Endometrial microvascular endothelial cells (primary cell): ENCODE measurements around the gene RPRD1A. TPM values are rescaled to one million over a fixed set of nuclear protein-coding genes. Genes with fewer than 3 reads are reported as not detected.
"Not testable (repeated sequence)": the region's sequence is repeated elsewhere in the genome, so short reads cannot be mapped to it uniquely, and the experiment has no call there.

Experiments
- in situ Hi-C: cut with HindIII; loops from 2 replicates; pipeline ENCODE4 v1.10.0; 2017; ENCODE audit warnings: low sequenced_read_pairs, low pct_unique_long_range_greater_than_20kb; ENCODE audit errors: inconsistent ontology term
- total RNA-seq: library from RNA; depleted of rRNA; stranded (reverse); fragments of >200 nt; gene quantifications from one replicate; pipeline ENCODE4 v1.2.3, GENCODE V29; 2015; ENCODE audit errors: inconsistent ontology term

RPRD1A gene, protein sequence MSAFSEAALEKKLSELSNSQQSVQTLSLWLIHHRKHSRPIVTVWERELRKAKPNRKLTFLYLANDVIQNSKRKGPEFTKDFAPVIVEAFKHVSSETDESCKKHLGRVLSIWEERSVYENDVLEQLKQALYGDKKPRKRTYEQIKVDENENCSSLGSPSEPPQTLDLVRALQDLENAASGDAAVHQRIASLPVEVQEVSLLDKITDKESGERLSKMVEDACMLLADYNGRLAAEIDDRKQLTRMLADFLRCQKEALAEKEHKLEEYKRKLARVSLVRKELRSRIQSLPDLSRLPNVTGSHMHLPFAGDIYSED
- total RNA-seq, result 44.2 TPM

DNA sequence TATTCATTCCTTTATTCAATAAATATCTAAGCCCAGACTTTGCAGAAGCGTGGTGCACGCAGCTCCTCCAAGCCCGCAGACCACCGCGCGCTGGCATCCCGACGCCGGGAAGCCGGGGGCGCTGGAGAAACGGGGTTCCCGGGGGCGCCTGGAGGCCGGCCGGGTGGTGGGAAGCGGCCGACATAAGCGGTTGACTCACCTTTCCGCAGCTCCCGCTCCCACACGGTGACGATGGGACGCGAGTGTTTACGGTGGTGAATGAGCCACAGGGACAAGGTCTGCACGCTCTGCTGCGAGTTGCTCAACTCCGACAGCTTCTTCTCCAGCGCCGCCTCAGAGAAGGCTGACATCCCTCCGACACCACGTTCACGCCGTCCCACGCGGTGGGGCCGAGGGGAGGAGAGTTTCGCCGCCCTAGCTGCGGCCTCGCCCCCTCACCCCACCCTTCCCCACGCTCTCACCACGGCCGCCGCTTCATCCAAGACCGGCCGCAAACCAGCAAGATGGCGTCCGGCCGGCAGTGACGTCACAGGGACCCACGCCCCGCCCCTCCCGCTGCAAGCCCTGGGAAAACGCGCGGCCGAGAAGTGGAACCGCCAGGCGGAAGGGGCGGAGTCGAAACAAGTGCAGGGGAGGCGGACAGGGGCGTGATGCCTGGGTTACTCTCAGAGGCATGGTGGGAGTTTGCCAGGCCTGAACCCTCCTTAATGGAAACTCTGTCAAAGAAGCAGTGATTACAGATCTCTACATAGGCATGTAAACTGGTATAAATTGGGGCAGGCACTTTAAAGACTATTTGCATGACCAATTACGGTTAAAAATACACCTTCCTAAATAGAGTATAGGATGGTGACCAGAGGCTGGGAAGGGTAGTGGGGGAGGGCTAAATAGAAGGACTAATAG is at the start of gene RPRD1A:
Gene RPRD1A (minus strand): TSS at position 505 of the 903 bp plus-strand sequence. CDS start 155 bp downstream, at position 350.
- in situ Hi-C loops, result no loop called here

DNA sequence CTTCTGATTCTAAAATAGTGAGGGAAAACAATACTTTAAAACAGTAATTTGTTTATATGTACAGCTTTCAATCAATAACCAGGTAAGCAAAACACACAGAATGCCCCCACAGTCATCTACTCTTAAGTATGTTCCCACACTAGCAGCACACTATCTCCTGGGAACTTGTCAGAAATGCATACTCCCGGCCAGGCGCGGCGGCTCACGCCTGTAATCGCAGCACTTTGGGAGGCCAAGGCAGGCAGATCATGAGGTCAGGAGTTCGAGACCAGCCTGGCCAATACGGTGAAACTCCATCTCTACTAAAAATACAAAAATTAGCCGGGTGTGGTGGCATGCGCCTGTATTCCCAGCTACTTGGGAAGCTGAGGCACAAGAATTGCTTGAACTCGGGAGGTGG is 49.4 kb upstream of the RPRD1A start:
- in situ Hi-C loops, result not testable (repeated sequence)

DNA sequence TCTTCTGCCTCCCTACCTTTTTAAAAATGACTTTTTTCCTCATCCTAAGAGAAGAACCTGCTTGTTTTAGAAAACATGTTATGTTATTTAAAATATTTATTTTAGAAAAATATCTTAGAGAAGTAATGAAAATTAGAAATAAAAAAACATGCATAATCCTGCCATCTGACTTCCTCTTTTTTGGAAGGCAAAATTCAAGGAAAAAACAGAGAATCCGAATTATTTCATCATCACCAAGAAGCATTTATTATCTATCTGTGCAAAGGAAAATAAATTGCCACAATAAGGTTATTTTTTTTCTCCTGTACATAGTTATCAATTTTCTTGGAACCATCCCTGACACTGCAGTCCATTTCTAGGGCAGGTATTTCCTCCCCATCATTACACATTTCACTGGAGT is 47.4 kb upstream of the RPRD1A start:
- in situ Hi-C loops, result no loop called here

DNA sequence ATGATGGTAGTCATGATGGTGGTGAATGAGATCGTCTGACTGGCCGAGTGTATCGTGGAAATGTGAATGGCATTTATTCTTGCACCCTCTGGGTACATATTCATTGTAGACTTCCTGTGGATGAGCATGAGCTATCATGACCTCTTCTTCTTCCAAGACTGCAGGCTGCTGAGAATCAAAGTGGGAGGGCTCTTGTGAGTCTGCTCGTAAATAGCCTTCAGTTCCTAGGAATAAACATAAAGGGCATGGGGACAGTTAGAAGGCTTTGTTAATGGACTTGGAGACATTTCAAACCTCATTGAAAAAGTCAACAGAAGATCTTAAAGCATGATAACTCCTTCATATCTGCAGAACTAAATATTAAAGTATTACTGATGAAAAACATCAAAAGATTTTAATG is 46.9 kb upstream of the RPRD1A start:
- in situ Hi-C loops, result no loop called here

DNA sequence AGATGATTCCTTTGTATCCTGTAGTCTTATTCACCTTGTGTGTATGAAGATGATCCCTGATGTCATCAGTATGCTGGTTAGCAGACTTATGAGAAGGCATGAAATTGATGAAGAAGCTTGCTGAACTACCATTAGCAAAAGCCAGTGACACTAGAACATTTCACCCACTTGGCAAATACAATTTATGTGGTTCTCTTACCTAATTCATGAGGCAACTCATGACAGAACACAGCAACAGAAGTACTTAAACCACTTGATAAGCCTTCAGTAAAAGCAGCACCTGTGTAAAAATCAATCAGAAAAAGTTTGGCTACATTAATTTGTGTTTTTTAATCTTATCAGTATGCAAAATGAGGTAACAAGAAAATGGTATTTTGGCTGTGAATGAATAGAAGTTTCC is 44.9 kb upstream of the RPRD1A start:
- in situ Hi-C loops, result no loop called here

DNA sequence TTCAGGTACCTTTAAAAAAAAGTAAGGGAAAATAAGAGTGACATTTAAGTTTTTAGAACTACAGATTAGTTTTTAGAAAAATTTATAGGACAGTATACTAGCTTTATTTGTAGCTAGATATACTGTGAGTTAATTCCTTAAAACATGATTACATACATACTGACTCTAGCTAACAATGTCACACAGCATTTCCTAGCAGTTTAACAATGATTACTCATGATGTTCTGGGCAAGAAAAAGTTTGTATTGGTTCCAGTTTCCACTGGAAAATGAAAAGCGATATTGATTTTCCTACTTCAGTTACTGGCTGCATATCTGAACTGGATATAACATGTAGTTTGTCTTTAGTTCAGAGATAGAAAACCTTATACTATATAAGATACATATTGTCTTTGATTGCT is 42.4 kb upstream of the RPRD1A start:
- in situ Hi-C loops, result no loop called here

DNA sequence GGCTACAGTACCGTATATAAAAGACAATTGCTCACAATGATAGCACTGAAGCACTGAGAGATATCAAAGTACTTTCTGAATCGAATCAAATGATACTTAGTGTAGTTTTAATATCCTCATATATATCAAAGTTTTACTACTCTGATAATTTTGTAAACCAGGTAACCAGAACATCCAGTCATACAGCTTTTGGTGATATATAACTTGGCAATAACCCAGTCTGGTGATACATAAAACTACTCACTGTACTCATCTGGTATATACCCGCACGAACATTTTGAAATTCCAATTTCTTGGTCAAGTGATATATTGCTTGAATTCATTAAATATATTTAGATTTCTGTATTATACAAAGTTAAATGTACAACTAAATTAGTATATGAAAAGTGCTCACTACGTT is 41.2 kb upstream of the RPRD1A start:
- in situ Hi-C loops, result no loop called here

DNA sequence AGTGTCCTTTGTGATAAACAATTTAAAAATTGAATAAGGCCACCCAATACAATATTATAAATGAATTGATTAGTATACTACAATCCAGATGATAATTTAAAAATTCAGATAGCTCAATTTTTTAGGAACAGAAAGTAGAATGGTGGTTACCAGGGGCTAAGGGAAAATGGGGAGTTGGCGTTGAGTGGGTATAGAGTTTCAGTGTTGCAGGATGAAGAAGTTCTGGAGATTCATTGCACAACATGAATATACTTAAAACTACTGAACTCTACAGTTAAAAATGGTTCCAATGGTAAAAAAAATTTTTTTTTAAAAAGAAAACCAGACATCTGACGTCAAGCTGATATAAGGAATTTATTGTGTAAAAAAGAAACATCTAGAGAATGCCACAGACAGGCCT is 40.8 kb upstream of the RPRD1A start:
- in situ Hi-C loops, result no loop called here

DNA sequence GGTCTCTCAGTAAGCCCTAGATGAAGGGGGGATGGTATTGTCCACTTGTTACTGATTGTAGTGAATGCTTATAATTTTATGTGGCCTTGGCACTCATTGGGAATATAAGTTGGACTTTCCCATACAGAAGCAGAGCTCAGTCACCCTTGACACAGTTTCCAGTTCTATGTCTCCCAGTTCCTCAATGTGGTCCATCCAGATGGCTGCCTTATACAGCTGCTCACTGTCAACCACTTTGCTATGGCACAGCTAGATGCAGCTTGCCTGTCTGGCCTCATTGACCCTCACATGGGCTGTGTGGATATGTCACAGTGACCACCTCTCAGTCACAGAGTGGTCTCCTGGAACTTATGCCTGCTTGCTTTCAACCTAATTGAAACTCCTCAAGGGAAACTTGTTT is 40.1 kb upstream of the RPRD1A start:
- in situ Hi-C loops, result no loop called here

DNA sequence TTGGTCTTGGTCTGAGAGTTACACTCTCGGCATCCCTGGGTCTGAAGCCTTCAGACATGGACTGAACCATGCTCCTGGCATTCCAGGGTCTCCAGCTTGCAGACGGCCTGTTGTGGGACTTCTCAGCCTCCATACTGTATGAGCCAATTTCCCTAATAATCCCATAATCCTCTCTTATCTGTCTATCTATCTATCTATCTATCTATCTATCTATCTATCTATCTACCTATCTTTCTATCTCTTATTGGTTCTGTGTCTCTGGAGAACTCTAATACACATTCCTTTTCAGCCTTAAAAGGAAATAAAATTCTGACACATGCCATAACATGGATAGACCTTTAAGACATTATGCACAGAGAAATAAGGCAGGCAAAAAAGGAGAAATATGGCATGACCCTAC is 37.4 kb upstream of the RPRD1A start:
- in situ Hi-C loops, result no loop called here

DNA sequence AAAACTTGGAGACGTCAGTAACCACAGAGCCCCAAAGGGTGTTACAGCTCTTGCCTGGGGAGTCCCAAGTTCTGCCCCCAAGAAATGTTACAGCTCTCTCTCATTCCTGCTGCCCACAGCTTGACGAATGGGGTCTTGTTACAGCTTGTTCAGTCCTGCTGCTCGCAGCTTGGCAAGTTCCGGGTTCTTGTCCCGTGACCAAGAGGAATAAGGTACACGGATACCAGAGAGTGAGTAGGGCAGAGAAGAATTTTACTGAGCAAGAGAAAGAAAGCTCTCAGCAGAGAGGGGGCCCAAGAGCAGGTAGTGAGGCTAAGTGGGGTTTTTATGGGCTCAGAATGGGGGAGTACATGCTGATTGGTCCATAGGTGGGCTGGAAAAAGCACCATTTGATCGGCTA is 34.6 kb upstream of the RPRD1A start:
- in situ Hi-C loops, result no loop called here

DNA sequence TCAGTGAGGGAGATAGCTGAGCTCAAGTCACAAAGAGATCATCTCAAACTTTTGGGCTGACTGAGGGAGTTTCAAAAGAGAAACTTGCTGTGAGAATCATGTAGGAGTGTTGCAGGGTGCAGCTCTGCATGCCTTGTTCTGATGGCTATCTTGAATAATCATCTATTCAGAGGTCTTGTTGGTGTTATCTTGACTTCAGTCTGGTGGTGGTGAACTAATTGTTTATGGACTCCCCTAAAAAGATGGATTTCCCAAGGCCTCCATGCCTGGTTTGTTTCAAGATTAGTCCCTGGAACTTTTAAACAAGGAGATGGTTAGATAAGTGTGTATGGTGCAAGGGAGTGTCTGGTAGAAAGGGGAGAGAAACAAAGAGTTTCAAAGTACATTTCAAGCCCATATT is 32.0 kb upstream of the RPRD1A start:
- in situ Hi-C loops, result no loop called here

DNA sequence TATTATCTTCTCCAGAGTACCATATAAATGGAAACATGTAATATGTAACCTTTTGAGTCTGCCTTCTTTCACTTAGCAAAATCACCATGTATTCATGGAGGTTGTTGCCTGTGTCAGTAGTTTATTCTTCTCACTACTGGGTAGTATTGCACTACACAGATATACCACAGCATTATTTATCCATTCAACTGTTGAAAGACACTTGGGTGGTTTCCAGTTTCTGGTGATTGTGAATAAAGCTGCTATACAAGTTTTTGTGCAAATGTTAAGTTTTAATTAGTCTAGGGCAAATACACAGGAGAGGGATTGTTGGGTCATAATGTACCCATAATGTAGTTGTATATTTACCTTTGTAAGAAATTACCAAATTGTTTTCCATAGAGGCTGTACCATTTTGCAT is 29.6 kb upstream of the RPRD1A start:
- in situ Hi-C loops, result no loop called here

DNA sequence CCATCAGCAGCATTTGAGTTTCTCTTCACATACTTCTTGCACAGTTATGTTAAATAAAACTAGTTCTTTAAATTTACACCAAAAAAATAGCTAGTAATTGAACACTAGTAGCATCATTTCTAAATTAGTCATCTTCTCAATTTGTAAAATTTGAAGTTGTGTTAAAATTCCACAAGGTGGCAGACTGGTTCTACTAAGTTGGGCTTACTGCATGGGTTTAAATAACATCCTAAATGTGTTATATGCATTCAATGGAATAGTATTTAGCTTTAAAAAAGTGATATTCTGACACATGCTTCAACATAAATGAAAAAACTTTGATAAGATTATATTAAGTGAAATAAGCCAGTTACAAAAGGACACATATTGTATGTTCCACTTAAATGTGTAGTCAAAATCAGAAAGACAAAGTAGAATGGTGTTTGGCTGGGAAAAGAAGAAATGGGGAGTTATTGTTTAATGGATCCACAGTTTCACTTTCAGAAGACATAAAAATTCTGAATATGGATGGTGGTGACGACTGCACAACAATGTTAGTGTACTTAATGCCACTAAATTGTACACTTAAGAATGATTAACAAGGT is 28.7 kb upstream of the RPRD1A start:
- in situ Hi-C loops, result no loop called here

DNA sequence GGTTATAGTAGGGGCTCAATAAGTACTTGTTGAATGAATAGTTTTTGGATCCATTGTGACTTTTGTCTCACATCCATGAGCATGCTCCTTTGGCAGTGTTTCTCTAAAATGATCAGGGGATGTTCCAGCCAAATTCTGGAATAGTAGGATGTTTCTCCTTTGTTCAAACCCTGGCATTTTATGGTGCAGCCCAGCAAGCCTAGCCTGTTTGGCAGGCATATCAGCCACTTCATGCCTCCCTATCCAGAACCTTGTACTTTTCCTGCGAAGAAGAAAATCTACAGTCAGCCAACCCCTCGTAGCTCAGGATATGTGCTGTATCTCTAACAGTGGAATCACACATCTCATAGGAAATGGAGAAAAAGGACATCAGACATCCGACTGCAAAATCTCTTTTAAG is 27.1 kb upstream of the RPRD1A start:
- in situ Hi-C loops, result no loop called here

DNA sequence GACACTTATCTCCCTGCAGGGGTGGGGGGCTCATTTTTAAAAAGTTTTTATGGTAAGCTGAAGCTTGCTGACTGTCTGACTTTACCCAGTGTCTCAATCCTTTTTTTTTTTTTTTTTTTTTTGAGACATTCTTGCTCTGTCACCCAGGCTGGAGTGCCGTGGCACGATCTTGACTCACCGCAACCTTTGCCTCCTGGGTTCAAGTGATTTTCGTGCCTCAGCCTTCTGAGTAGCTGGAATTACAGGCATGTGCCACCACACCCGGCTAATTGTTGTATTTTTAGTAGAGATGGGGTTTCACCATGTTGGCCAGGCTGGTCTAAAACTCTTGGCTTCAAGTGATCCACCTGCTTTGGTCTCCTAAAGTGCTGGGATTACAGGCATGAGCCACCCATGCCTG is 24.8 kb upstream of the RPRD1A start:
- in situ Hi-C loops, result not testable (repeated sequence)

DNA sequence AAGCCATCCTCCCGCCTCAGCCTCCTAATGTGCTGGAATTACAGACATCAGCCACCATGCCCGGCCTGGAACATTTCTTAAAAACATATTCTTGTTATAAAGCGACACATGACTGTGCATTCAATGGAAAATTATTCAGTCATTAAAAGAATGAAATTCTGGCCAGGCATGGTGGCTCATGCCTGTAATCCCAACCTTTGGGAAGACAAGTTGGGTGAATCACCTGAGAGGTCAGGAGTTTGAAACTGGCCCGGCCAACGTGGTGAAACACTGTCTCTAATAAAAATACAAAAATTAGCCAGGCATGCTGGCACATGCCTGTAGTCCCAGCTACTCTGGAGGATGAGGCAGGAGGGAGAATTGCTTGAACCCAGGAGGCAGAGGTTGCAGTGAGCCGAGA is 21.6 kb upstream of the RPRD1A start:
- in situ Hi-C loops, result no loop called here

DNA sequence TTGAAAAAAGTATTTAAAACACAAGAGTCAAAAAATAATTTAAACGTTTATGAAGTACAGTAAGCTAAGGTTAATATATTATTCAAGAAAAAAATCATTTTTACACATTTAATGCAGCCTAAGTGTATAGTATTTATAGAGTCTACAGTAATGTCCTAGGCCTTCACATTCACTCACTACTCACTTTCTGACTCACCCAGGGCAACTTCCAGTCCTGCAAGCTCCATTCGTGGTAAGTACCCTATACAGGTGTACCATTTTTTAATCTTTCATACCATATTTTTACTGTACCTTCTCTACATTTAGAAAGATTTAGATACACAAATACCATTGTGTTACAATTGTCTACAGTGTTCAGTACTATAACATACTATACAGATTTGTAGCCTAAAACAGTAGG is 20.9 kb upstream of the RPRD1A start:
- in situ Hi-C loops, result no loop called here

DNA sequence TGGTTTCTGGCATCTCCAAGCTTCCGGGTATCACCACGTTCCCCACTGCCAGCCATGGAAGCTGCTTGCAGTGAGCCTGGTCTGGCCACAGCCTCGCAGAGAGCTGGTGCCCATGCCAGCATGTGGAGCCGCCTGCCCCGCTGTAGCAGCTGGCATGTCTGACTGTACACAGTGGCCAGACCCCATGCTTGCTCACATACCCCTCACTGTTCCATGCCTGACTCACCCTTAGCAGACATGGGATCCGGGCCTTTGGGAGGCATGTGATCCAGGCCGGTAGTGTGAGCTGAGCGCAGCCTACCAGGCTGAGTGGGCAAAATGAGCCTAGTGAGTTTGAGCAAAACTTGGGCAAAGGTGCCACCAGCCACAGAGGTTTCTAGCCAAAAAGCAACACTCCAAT is 18.8 kb upstream of the RPRD1A start:
- in situ Hi-C loops, result no loop called here

DNA sequence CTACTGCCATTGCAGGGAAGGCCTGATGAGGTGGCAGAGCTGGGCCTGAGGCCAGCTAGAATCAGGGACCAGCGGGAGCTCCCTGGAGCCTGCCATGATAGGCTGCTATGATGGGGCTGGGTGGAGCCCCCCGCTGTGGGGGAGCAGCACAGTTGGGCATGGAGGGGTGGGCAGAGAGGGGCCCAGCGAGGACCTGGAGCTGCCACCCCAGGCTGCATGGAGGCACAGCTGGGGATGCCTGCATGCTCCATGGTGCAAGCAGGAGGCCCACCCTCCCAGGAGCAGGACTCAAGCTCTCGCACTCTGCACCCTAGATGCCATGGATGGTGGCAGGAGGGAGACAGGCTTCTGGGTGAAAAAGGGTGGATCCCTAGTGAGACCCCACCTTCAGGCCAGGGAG is 17.8 kb upstream of the RPRD1A start:
- in situ Hi-C loops, result no loop called here
